Measurements from ENCODE around the gene STOX1. TPM values are rescaled to one million over a fixed set of nuclear protein-coding genes. Genes with fewer than 3 reads are reported as not detected.

Gene STOX1
- total and polyA plus RNA-seq, 2 of the 8 experiments (the other 6 are each of a cell fraction or from before 2014, with no cell fraction given): 0.92 to 2.6 TPM

DNA sequence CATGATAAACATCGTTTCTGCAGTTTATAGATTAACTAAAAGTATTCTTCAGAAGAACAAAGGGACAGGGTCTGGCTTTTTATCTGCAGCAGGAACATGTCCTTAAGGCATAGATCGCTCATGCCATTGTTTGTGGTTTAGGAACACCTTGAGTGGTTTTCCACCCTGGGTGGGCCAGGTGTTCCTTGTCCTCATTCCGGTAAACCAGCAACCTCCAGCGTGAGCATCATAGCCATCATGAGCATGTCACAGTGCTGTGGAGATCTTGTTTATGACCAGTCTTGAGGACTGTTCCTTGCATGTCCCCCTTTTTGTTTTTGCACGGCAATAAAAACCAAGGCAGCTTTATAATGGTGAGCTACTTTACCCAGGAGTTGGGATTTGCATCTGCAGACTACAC is 33.9 kb downstream of the STOX1 start:
- Histone ChIP-seq H2AK5ac (ENCODE audit: low read depth, low read length) (no peak overlapping the region), H3K18ac (ENCODE audit: extremely low read depth, low read length) (no peak overlapping the region), H4K91ac (replicated peaks; ENCODE audit: insufficient read length, low read length) (no peak overlapping the region), H3K4me1 (replicated peaks in 1 of 4; ENCODE audit: control insufficient read depth in 3 of 4, insufficient read depth in 4 of 4, low read length in 3 of 4) (no peaks in the 10 kb centered on the region), H3K9me3 (ENCODE audit: insufficient read depth in 2 of 2, low read depth in 1 of 2, low read length in 1 of 2) (peaks cover 15 to 20% of the 10 kb centered on the region in 2 experiments), H2BK20ac (ENCODE audit: low read length) (no peak overlapping the region), H3K23me2 (ENCODE audit: low read depth, low read length) (no peaks in the 10 kb centered on the region), H4K8ac (ENCODE audit: extremely low read depth, insufficient read depth, low read length) (no peak overlapping the region), H3K4me3 (ENCODE audit: extremely low read depth in 1 of 4, insufficient read depth in 2 of 4, low read depth in 3 of 4, low read length in 4 of 4) (no peak overlapping the region), H4K20me1 (replicated peaks in 1 of 2; ENCODE audit: control insufficient read depth in 1 of 2, insufficient read depth in 2 of 2, low read length in 2 of 2) (no peaks in the 10 kb centered on the region), H3K4me2 (ENCODE audit: insufficient read depth in 1 of 2, low read depth in 2 of 2, low read length in 2 of 2) (no peak overlapping the region), H2BK5ac (ENCODE audit: low read depth, low read length) (no peak overlapping the region), H2BK120ac (replicated peaks; ENCODE audit: low read depth, low read length) (no peak overlapping the region), H3K56ac (replicated peaks; ENCODE audit: insufficient read length, low read depth, low read length) (no peak overlapping the region), H3K79me2 (ENCODE audit: control insufficient read depth in 1 of 2, insufficient read depth in 2 of 2, low read length in 2 of 2) (no peaks in the 10 kb centered on the region), H3K9ac (replicated peaks in 1 of 4; ENCODE audit: extremely low read depth in 1 of 4, low read depth in 3 of 4, low read length in 3 of 4) (no peak overlapping the region), H3K23ac (ENCODE audit: insufficient read length) (no peak overlapping the region), H3K79me1 (ENCODE audit: low read depth, low read length) (no peaks in the 10 kb centered on the region), H4K5ac (ENCODE audit: insufficient read length, low read depth, low read length) (no peak overlapping the region), H3K27ac (ENCODE audit: low read depth, low read length) (no peak overlapping the region), H3K14ac (ENCODE audit: insufficient read length) (no peak overlapping the region), H3K36me3 (ENCODE audit: control insufficient read depth in 2 of 4, insufficient read depth in 4 of 4, low read length in 3 of 4) (no peaks in the 10 kb centered on the region; a peak in 1 of 8 replicates), H2BK15ac (ENCODE audit: low read length) (no peak overlapping the region), H2AFZ (ENCODE audit: low read length) (no peak overlapping the region), H2BK12ac (ENCODE audit: low read depth, low read length) (no peak overlapping the region), H3K4ac (replicated peaks; ENCODE audit: insufficient read length, low read depth, low read length) (no peak overlapping the region), H3K27me3 (replicated peaks in 1 of 4; ENCODE audit: control insufficient read depth in 3 of 4, extremely low read depth in 1 of 4, insufficient read depth in 3 of 4, low read length in 3 of 4) (no peaks in the 10 kb centered on the region)
- CTCF ChIA-PET (ENCODE audit: partially characterized antibody): interaction anchor here (1.2 to 1.3 kb wide), 2 partner anchors 10 to 36 kb away, joined by 4 read pairs; no protein-coding TSS in a partner anchor
- no peak for DNase-seq (ENCODE audit: low read depth in 1 of 2, low spot score in 2 of 2)
- POLR2A ChIA-PET (ENCODE audit: partially characterized antibody): interaction anchor here (1.0 kb wide), 1 partner anchor 28 kb away, joined by 3 read pairs; no protein-coding TSS in a partner anchor
- FAIRE-seq: no peak
- WGBS, 2 experiments (ENCODE audit: extremely low coverage in 1 of 2, insufficient coverage in 1 of 2, insufficient read length in 1 of 2, insufficient replicate concordance in 2 of 2, low coverage in 1 of 2, low lambda C conversion rate in 2 of 2, missing lambda C conversion rate in 1 of 2): 96% methylated on average over 5 of the region's 5 CpGs; no CpG with 5 or more reads in 1 of the 2 experiments
- TF ChIP-seq GABPA (IDR thresholded peaks at IDR 0.05; ENCODE audit: borderline replicate concordance, insufficient read depth, low read length) (no peak), KDM1A (IDR thresholded peaks at IDR 0.05; ENCODE audit: borderline replicate concordance, low read length) (0 out of 2 replicates have a peak, but pooled peaks have one; percentile 66)

All from H1 (cell line).